Activated CD8-positive, alpha-beta memory T cell treated with anti-CD3 and anti-CD28 coated beads, Interleukin-2, amount 10 ng/mL, durations not matched to agents 7 days and 5 days (primary cell): ENCODE results near the gene HOXA5. TPM values are rescaled to one million over a fixed set of nuclear protein-coding genes. Genes with fewer than 3 reads are reported as not detected.

Experiments used
- ATAC-seq: fragments of 150-1000 bp; cut with Tn5 transposase; one replicate; pipeline ENCODE4 v1.10.0; 2021; ENCODE audit warnings: moderate library complexity
- CTCF ChIA-PET: fragments of 350-600 bp; sonication (Branson Sonifier 250); formaldehyde crosslinking; loops from one replicate; lab custom pipeline; 2021; ENCODE audit warnings: antibody characterized with exemption; lab: Charles Lee
- DNase-seq: peaks from one replicate; pipeline ENCODE4 v3.0.0-alpha.2; 2020
- H3K27ac Mint-ChIP-seq: one replicate; pipeline ENCODE4 v1.8.0; 2021; ENCODE audit warnings: mild to moderate bottlenecking, mixed read lengths
- H3K27me3 Mint-ChIP-seq: one replicate; pipeline ENCODE4 v1.8.0; 2021; ENCODE audit warnings: mixed read lengths
- H3K36me3 Mint-ChIP-seq: one replicate; pipeline ENCODE4 v1.8.0; 2021; ENCODE audit warnings: mild to moderate bottlenecking, mixed read lengths
- H3K4me1 Mint-ChIP-seq: one replicate; pipeline ENCODE4 v1.8.0; 2021; ENCODE audit warnings: mixed read lengths
- H3K4me3 Mint-ChIP-seq: one replicate; pipeline ENCODE4 v1.8.0; 2021; ENCODE audit warnings: mild to moderate bottlenecking, moderate library complexity, mixed read lengths
- H3K9me3 Mint-ChIP-seq: one replicate; pipeline ENCODE4 v1.8.0; 2022; ENCODE audit warnings: low read depth, mixed read lengths
- total RNA-seq, 2 experiments: library from RNA; stranded (reverse); gene quantifications; one replicate each; pipeline ENCODE4 v1.2.3, GENCODE V29; 2021

The HOXA5 gene
- total RNA-seq, 2 experiments from 2014 or later = not detected

DNA sequence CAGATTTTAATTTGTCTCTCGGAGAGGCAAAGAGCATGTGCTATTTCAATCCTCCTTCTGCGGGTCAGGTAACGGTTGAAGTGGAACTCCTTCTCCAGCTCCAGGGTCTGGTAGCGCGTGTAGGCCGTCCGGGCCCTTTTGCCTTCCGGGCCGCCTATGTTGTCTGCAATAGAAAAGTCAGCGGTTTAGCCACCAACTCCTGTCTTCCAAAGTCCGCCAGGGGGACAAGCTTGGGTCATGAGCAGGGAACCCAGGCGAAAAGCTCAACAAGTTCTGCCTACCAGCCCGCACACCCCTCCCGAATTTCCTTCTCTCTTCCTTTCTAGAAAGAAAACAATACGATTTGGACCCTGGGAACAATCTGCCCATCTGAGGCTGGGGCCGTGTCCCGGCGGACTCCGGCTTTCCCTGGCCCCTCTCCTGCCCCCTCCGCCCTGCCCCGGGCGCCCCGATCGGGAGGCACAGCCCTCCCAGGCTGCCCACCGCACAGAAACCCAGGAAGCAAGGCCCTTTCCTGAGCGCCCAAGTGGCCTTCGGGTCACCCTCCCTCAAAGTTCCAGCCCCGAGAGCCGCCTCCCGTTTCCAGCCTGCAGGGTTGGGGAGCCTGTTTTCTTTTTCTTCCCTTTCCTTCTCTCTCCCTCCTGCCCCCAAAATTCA is 1.4 kb downstream of the HOXA5 start:
- CTCF ChIA-PET = interaction anchor here (0.7 to 1.3 kb wide), 2 partner anchors 10 to 19 kb away, joined by 3 read pairs; partner anchors contain the start of gene HOXA3
- H3K9me3 Mint-ChIP-seq = no peaks in the 10 kb centered on the region
- H3K27me3 Mint-ChIP-seq = peaks cover 36% of the 10 kb centered on the region
- no peak for DNase-seq
- H3K36me3 Mint-ChIP-seq = no peaks in the 10 kb centered on the region
- H3K4me3 Mint-ChIP-seq = no peak overlapping the region
- H3K27ac Mint-ChIP-seq = no peak overlapping the region
- no peaks in the 10 kb centered on the region for H3K4me1 Mint-ChIP-seq
- no peak for ATAC-seq

DNA sequence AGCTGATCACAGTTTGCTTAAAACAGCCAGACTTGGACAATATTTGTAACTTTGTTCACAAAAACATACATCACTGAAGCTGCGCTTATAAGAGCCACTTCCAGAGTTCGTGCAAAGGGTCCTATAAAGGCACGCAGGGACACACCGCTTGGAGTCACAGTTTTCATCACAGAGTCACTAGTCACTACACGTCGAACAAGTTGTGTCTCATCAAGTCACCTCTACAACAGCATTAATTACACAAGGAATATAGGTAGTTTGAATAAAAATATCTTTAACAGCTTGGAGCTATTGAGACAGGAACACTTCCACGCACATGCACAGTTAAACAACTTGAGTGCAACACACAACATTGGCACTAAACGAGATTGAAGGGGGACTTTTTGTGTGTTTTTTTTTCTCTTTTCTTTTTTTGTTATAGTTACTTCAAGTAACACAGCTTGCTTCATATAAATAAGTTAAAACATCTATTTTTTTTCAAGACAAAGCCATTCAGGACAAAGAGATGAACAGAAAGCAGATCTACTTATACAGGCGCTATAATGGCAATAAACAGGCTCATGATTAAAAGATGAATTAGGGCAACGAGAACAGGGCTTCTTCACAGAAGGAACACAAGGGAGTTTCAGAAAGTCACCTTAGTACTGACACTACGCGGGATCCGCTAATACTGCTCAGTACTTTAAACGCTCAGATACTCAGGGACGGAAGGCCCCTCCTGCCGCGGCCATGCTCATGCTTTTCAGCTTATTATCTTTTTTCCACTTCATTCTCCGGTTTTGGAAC is 2.2 kb downstream of the HOXA5 start:
- Mint-ChIP-seq H3K4me1 (no peaks in the 10 kb centered on the region), H3K27me3 (peaks cover 36% of the 10 kb centered on the region), H3K4me3 (no peak overlapping the region), H3K27ac (no peak overlapping the region), H3K36me3 (no peaks in the 10 kb centered on the region), H3K9me3 (no peaks in the 10 kb centered on the region)
- DNase-seq (no peak), ATAC-seq (no peak)
- CTCF ChIA-PET = interaction anchor here (0.7 to 1.3 kb wide), 2 partner anchors 11 to 20 kb away, joined by 3 read pairs; partner anchors contain the start of gene HOXA3

DNA sequence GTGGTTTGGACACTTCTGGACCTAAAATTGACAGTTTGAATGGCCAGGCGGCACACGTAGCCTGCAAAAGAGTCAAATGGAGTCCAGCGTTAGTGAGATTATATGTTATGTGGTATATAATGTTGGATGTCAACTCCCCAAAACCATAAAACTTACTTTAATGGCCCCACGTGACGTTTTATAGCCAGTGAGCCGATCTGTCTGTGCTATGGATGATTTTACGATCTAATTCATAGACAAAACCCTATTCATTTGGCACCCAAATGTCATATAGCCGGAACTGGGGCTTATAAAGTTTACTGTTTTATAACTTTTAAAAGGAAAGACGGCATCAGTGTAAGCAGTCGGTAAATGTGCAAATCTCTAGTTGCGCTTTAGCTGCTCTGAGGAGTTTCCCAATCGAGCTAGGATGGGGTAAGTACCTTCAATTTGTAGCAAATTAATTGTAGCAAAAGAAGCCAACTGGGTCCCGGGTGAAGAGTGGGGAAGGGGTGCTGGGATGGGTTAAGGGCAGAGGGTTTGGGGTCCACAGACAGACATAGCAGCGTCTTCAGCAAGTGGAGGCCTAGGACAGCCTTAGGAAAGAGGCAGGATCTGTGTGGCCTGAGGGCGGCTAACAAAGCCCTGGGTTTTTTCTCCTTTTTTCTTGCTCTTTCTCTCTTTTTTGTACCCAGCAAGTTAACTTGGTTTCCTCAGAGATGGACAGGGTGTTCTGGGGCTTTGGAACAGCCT is 3.2 kb downstream of the HOXA5 start:
- no peak overlapping the region for H3K4me3 Mint-ChIP-seq
- CTCF ChIA-PET = interaction anchor here (1.3 kb wide), 1 partner anchor 21 kb away, joined by 3 read pairs; no protein-coding TSS in a partner anchor
- H3K27ac Mint-ChIP-seq = no peak overlapping the region
- ATAC-seq = no peak
- peaks cover 10% of the 10 kb centered on the region for H3K4me1 Mint-ChIP-seq
- H3K27me3 Mint-ChIP-seq = peaks cover 39% of the 10 kb centered on the region
- no peak for DNase-seq
- no peaks in the 10 kb centered on the region for H3K9me3 Mint-ChIP-seq
- no peaks in the 10 kb centered on the region for H3K36me3 Mint-ChIP-seq

DNA sequence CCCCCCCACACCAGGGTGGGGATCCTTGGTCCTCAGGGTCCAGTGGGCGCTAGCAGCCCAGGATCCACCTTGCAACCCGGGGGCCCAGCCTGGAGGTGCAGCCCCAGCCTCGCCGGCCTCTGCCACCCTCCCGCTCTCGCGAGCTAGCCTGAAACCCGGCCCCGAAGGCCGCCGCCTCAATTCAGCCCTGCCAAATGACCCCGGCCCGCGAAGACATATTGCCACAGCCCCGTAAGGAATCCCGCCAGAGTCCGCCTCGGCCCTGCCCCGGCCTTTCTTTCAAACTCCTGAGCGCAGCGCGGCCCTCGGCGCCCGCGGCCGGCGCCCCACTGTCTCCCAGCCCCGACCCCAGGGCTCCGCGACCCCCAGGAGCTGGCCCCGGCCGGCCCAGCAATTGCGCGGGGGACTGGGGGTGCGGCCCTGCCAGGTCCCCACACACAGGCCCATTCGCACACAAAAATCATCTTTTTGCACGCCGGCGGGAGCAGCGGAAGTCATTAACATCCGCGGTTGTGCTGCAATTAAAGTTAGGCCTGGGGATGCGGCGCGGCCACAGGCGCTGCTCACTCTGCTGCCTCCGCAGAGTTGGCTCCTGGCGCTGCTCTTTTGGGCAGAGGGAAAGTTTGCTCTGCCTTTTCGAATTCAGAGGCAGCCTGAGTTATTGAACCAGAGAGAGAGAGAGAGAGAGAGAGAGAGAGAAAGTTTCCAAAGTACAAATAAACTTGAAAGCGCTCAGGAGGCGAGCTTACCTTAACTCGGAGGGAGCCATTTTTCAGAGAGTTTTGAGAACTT is 4.0 kb downstream of the HOXA5 start:
- Mint-ChIP-seq H3K27me3 (peaks cover 45% of the 10 kb centered on the region), H3K27ac (no peak overlapping the region), H3K9me3 (no peaks in the 10 kb centered on the region), H3K4me3 (no peak overlapping the region), H3K4me1 (peaks cover 17% of the 10 kb centered on the region), H3K36me3 (no peaks in the 10 kb centered on the region)
- ATAC-seq = no peak
- CTCF ChIA-PET = no interaction called here
- no peak for DNase-seq

DNA sequence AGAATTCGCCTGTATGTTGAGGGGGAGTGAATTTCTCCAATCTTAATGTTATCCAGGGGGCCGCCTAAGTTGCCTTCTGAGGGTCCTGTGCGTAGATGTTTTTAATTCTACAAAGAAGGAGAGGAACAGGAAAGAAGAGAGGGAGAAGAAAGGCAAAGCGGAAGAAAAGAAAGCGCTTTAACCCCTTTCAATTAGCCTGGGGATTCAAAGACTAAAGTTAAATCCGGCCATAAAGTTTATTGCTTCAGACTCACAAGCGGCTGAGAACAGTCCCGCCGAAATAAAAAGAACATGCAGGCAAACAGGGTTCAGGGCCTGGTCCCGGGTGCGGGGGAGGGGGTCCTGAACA is 4.5 kb downstream of the HOXA5 start:
- ATAC-seq (no peak), DNase-seq (no peak)
- H3K4me3 Mint-ChIP-seq = no peak overlapping the region
- CTCF ChIA-PET = no interaction called here
- H3K4me1 Mint-ChIP-seq = peaks cover 23% of the 10 kb centered on the region
- no peak overlapping the region for H3K27ac Mint-ChIP-seq
- no peaks in the 10 kb centered on the region for H3K36me3 Mint-ChIP-seq
- peaks cover 48% of the 10 kb centered on the region for H3K27me3 Mint-ChIP-seq
- H3K9me3 Mint-ChIP-seq = no peaks in the 10 kb centered on the region

DNA sequence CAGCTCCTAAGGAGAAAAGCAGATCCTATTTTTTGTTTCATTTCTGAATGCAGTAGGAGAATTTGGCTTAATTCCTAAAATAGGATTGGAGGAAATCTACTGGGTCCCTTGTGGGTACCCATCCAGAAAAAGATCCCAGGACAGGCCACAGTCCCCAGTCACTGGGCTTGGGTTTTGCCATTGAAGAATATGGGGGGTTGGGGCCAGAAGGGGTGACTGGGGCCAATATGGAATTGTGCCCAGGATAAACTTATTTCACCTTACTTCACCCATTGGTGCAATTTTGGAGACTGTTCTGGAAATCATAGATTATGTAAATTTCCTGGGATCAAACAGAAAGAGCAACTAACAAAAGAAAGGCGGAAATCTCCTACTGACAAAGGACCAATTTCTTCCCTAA is 5.0 kb downstream of the HOXA5 start:
- DNase-seq (no peak), ATAC-seq (no peak)
- Mint-ChIP-seq H3K9me3 (no peaks in the 10 kb centered on the region), H3K36me3 (no peaks in the 10 kb centered on the region), H3K4me3 (no peak overlapping the region), H3K27ac (no peak overlapping the region), H3K4me1 (peaks cover 27% of the 10 kb centered on the region), H3K27me3 (peaks cover 53% of the 10 kb centered on the region)
- CTCF ChIA-PET = no interaction called here

DNA sequence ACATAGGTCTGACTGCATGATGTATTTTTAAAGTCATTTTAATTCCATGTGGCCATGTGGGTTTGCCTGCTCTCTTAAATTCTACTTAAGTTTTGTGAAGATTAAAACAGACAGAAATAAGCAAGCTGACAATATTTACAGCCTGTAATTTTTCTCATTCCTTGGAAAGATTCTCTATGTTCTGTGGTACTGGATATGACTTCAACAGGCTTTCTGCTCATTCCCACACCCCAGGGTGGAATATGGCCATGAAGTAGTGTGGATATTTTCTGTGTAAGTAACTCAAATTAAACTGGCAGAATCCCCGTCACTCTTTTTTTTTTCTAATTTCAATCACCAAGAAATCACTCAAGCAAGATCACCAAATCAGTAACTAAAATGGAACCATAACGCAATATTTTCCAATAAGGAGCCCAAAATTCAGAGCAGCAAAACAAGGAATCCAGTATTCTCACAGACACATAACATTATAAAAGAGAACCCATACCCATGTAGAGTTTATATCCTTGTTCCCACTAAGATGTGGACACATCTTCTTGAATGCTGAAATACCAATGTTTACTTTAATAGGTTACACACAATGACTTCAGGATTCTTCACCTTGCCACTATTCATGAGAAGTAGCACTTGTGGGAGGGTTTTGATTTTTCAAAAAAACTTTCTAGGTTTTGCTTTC is 5.7 kb downstream of the HOXA5 start:
- H3K4me3 Mint-ChIP-seq = no peak overlapping the region
- H3K27ac Mint-ChIP-seq = no peak overlapping the region
- peaks cover 60% of the 10 kb centered on the region for H3K27me3 Mint-ChIP-seq
- peaks cover 31% of the 10 kb centered on the region for H3K4me1 Mint-ChIP-seq
- DNase-seq (no peak), ATAC-seq (no peak)
- CTCF ChIA-PET = no interaction called here
- no peaks in the 10 kb centered on the region for H3K9me3 Mint-ChIP-seq
- H3K36me3 Mint-ChIP-seq = no peaks in the 10 kb centered on the region

DNA sequence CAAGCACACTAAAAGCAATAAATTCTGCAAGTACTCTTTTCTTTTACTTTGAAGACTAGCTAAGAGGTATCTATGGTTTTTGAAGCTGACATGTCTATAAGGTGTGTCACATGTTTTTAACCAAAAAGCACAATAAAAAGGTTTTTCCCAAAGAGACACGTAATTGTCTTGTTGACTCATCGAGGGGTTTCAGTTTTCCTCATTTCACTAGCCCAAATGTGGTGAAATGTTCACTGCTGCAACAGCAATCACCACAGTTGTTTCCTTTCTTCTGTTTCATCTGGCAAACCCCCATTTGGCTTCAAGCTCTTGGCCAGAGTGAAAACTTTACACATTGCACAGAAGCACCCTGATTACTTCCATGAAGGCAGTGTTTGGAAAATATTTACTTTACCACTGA is 9.1 kb downstream of the HOXA5 start:
- H3K4me1 Mint-ChIP-seq = peaks cover 33% of the 10 kb centered on the region
- CTCF ChIA-PET = interaction anchor here (0.5 to 1.9 kb wide), 3 partner anchors 17 to 35 kb away, joined by 3 to 5 read pairs (median 3); no protein-coding TSS in a partner anchor
- H3K4me3 Mint-ChIP-seq = no peak overlapping the region
- no peaks in the 10 kb centered on the region for H3K36me3 Mint-ChIP-seq
- H3K27me3 Mint-ChIP-seq = peaks cover 77% of the 10 kb centered on the region
- ATAC-seq = no peak
- no peaks in the 10 kb centered on the region for H3K9me3 Mint-ChIP-seq
- peak; percentile 51 for DNase-seq
- no peak overlapping the region for H3K27ac Mint-ChIP-seq

DNA sequence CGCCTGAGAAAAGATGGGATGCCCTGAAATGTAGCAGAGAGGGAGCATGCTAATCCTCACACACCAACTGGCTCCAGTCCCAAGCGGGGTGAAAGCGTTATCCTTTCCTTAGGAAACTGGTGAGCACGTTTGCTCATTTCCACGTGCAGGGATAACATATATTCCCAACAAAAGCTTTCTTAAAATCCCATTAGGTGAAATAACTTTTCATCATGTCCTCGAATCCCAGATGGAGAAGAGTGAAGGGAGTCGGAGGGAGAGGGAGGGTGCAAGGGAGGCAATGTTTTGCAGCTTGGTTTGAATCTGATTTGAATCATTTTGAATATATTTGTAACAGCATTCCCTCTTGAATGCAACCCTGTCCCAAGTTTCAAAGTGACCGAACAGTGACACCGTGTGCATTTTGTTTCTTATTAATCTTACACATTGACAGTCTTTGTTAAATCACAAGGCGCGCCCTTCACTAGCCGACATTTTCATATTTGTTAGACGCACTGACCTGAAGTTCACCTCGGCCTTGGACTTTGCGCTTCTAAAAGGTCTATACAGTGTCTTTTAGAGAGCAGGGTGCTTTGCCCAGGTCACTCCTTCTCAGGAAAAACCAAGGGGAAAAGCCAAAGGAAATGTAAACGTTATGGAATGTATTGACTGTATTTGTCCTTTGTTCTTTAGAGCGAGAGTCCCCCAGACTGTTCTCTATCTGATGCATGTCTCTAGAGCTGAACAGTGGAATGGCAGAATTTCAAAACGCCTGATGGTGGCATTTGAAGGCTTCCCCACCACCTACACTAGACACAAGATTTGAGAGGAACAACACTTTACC is 9.9 kb downstream of the HOXA5 start:
- H3K9me3 Mint-ChIP-seq = no peaks in the 10 kb centered on the region
- H3K27me3 Mint-ChIP-seq = peaks cover 81% of the 10 kb centered on the region
- no peak overlapping the region for H3K27ac Mint-ChIP-seq
- ATAC-seq = no peak
- DNase-seq = no peak
- no peaks in the 10 kb centered on the region for H3K36me3 Mint-ChIP-seq
- H3K4me1 Mint-ChIP-seq = peaks cover 33% of the 10 kb centered on the region
- CTCF ChIA-PET = interaction anchor here (0.5 to 1.9 kb wide), 3 partner anchors 17 to 34 kb away, joined by 3 to 5 read pairs (median 3); no protein-coding TSS in a partner anchor
- no peak overlapping the region for H3K4me3 Mint-ChIP-seq

DNA sequence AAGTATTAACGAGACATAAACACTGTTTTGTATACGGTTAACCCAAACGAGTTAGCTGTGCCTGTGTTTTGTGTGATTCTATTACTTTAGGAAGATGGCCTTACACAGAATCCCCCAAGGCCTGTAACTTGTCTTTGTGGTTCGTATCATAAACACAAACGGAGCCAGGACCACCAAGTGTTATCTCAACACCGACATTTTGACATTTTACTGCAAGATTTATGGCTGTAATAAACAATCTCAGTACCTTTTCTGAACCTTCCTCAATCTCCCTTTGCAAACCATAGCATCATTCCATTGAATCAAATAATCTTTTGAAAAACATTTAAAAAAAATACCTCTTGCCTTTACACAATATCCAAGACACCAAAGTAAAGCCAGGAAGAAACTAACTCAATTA is 10.5 kb downstream of the HOXA5 start:
- Mint-ChIP-seq H3K9me3 (no peaks in the 10 kb centered on the region), H3K27ac (no peak overlapping the region), H3K4me3 (no peak overlapping the region), H3K4me1 (peaks cover 33% of the 10 kb centered on the region), H3K36me3 (no peaks in the 10 kb centered on the region), H3K27me3 (peaks cover 80% of the 10 kb centered on the region)
- ATAC-seq (no peak), DNase-seq (no peak)
- CTCF ChIA-PET = no interaction called here

DNA sequence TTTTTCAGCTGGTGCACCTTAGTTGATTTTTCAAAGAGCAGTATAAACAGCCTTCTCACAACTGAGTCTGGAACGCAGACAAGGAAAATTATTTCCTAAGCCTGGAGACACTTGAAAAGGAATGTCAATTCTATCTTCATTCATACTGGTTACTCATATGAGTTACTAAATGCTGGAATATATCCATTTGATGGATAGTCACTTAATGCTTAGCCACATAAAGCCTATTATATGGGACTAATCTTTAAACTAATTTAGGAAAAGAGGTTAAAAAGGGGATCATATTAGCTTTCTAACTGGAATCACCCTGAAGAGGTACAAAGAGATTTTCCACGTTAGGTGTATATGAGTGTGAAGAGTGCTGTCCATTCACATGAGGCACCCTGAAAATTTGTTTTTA is 11.3 kb downstream of the HOXA5 start:
- ATAC-seq = no peak
- DNase-seq = no peak
- CTCF ChIA-PET = interaction anchor here (1.1 to 2.8 kb wide), 2 partner anchors 18 to 1281 kb away, joined by 3 to 18 read pairs; no protein-coding TSS in a partner anchor
- Mint-ChIP-seq H3K4me1 (peaks cover 33% of the 10 kb centered on the region), H3K27me3 (peaks cover 80% of the 10 kb centered on the region), H3K4me3 (no peak overlapping the region), H3K27ac (no peak overlapping the region), H3K9me3 (no peaks in the 10 kb centered on the region), H3K36me3 (no peaks in the 10 kb centered on the region)

DNA sequence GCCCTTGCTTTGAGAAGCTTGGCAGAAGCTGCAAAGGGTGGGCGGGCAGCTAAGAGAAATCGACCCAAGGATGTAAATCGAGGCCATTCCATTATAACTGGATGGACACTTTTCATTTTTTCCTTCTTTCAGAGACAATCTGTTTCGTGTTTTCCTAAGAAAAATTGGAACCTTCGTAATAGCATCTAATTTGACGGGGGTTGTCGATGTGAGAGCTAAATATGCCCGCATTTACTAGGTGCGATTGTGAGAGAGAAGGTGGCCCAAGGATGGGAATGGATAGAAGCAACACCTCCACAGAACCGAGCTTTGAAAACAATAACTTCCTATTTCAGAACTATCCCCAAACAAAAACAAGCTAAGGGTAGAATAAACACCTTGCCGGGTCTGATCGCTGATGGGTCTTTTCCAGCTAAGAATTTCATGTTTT is 12.1 kb downstream of the HOXA5 start:
- peaks cover 33% of the 10 kb centered on the region for H3K4me1 Mint-ChIP-seq
- peak overlapping the region; percentile 62 for H3K4me3 Mint-ChIP-seq
- DNase-seq (no peak), ATAC-seq (no peak)
- H3K36me3 Mint-ChIP-seq = no peaks in the 10 kb centered on the region
- H3K27me3 Mint-ChIP-seq = peaks cover 80% of the 10 kb centered on the region
- CTCF ChIA-PET = interaction anchor here (1.1 to 2.8 kb wide), 5 partner anchors 18 to 1280 kb away, joined by 3 to 18 read pairs (median 4); no protein-coding TSS in a partner anchor
- no peaks in the 10 kb centered on the region for H3K9me3 Mint-ChIP-seq
- no peak overlapping the region for H3K27ac Mint-ChIP-seq
